MCF 10A (cell line): ENCODE data around the gene NELL1. TPM values are rescaled to one million over a fixed set of nuclear protein-coding genes. Genes with fewer than 3 reads are reported as not detected.

Source experiments
- BruUV-seq: library from RNA; stranded (reverse); fragments of 400-500 nt; replicated peaks from 2 replicates; lab custom pipeline; 2021; lab: Mats Ljungman, UMichigan
- CTCF ChIA-PET: fragments of 300-600 bp; sonication (Branson Sonifier 250); formaldehyde crosslinking; extraction: SDS; loops from one replicate; lab custom pipeline; 2021; ENCODE audit warnings: antibody characterized with exemption, inconsistent platforms; lab: Yijun Ruan, JAX
- POLR2A ChIA-PET: fragments of 300-600, 350-650 bp; sonication (Branson Sonifier 250); formaldehyde crosslinking; extraction: SDS; loops from one replicate; lab custom pipeline; 2020; ENCODE audit warnings: antibody characterized with exemption, inconsistent platforms; lab: Yijun Ruan, JAX
- DNase-seq: peaks from one replicate; pipeline ENCODE4 v3.0.0-alpha.2; 2018; ENCODE audit not compliant: unreplicated experiment
- H3K27ac Mint-ChIP-seq: one replicate; pipeline ENCODE4 v1.8.0; 2022; ENCODE audit warnings: mild to moderate bottlenecking, low read depth, mixed read lengths; ENCODE audit not compliant: unreplicated experiment
- H3K27me3 Mint-ChIP-seq: one replicate; pipeline ENCODE4 v1.8.0; 2022; ENCODE audit warnings: mixed read lengths; ENCODE audit not compliant: insufficient read depth, unreplicated experiment
- H3K36me3 Mint-ChIP-seq: one replicate; pipeline ENCODE4 v1.8.0; 2022; ENCODE audit warnings: mild to moderate bottlenecking, moderate library complexity, mixed read lengths; ENCODE audit not compliant: insufficient read depth, unreplicated experiment
- H3K4me1 Mint-ChIP-seq: one replicate; pipeline ENCODE4 v1.8.0; 2022; ENCODE audit warnings: mixed read lengths; ENCODE audit not compliant: insufficient read depth, unreplicated experiment
- H3K4me3 Mint-ChIP-seq: one replicate; pipeline ENCODE4 v1.8.0; 2022; ENCODE audit warnings: mild to moderate bottlenecking, moderate library complexity, mixed read lengths; ENCODE audit not compliant: unreplicated experiment
- H3K9me3 Mint-ChIP-seq: one replicate; pipeline ENCODE4 v1.8.0; 2022; ENCODE audit warnings: mixed read lengths; ENCODE audit not compliant: unreplicated experiment
- intact Hi-C: fragments of 100-400 bp; cut with micrococcal nuclease; formaldehyde crosslinking; loops from 2 replicates; pipeline ENCODE4 v1.14.1; 2022
- total RNA-seq: library from RNA; stranded (reverse); gene quantifications from 2 replicates; pipeline ENCODE4 v1.2.3, GENCODE V29; 2022
- TF ChIP-seq, protein P1 (sequence below): fragments of 200-600 bp; IDR thresholded peaks from one replicate; pipeline ENCODE4 v1.8.0; 2022; ENCODE audit warnings: antibody characterized with exemption, mild to moderate bottlenecking; ENCODE audit not compliant: unreplicated experiment

The NELL1 gene
- total RNA-seq, 1 experiment from 2014 or later = not detected

DNA sequence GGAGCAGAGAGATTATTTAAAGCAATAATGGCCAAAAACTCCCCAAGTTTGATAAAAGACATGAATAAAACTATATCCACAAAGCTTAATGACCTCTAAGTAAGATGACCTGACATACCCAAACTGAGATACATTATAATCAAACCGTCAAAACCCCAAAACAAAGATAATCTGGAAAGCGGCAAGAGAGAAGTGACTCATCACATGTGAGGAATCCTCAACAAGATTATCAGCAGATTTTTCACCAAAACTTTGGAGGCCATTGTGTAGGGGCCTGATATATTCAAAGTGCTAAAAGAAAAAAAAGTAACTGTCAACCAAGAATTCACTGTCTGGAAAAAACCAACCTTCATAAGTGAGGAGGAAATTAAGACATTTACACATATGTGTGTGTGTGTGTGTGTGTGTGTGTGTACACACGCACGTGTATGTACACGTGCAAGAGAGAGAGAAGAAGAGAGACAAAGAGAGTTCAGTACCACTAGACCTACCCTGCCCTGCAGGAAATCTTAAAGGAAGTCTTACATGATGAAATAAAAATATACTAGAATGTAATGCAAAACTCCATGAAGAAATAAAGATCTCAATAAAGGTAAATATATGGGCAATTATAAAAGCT, 752.4 kb downstream of the NELL1 start:
- no peak for DNase-seq
- BruUV-seq = no TSS peak
- peaks cover 63% of the 10 kb centered on the region for H3K9me3 Mint-ChIP-seq
- H3K36me3 Mint-ChIP-seq = no peaks in the 10 kb centered on the region
- H3K27ac Mint-ChIP-seq = no peak overlapping the region
- H3K4me3 Mint-ChIP-seq = no peak overlapping the region
- no peaks in the 10 kb centered on the region for H3K4me1 Mint-ChIP-seq
- intact Hi-C loops = no loop called here
- no peaks in the 10 kb centered on the region for H3K27me3 Mint-ChIP-seq
- ChIA-PET POLR2A (no interaction called here), CTCF (interaction anchor here (0.6 kb wide), 1 partner anchor 229 kb away, joined by 3 read pairs; no protein-coding TSS in a partner anchor)
- TF ChIP-seq, protein P1, sequence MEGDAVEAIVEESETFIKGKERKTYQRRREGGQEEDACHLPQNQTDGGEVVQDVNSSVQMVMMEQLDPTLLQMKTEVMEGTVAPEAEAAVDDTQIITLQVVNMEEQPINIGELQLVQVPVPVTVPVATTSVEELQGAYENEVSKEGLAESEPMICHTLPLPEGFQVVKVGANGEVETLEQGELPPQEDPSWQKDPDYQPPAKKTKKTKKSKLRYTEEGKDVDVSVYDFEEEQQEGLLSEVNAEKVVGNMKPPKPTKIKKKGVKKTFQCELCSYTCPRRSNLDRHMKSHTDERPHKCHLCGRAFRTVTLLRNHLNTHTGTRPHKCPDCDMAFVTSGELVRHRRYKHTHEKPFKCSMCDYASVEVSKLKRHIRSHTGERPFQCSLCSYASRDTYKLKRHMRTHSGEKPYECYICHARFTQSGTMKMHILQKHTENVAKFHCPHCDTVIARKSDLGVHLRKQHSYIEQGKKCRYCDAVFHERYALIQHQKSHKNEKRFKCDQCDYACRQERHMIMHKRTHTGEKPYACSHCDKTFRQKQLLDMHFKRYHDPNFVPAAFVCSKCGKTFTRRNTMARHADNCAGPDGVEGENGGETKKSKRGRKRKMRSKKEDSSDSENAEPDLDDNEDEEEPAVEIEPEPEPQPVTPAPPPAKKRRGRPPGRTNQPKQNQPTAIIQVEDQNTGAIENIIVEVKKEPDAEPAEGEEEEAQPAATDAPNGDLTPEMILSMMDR = no peak

DNA sequence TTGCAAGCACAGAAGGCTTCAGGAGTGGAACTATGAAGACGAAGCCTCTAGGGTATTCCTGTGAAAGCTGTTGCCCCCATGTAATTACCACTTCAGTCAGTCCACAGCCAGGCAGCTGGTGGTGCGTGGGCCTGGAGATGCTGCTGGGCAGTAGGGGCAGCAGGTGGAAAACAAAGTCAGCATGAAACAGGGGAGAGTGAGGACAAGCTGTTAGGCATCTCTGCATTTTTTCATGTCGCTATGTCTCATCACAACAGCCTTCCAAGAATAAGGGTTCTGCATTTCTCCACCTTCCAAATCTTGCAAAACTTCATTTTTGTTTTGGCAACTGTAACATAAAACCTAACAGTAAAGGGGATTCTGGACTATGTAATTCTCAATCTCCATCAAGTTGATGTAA, 757.5 kb downstream of the NELL1 start:
- Mint-ChIP-seq H3K27ac (no peak overlapping the region), H3K4me1 (no peaks in the 10 kb centered on the region), H3K36me3 (no peaks in the 10 kb centered on the region), H3K4me3 (no peak overlapping the region), H3K27me3 (no peaks in the 10 kb centered on the region), H3K9me3 (peaks cover 53% of the 10 kb centered on the region)
- DNase-seq = no peak
- BruUV-seq = no TSS peak
- CTCF ChIA-PET = interaction anchor here (0.7 kb wide), 1 partner anchor 9 kb away, joined by 3 read pairs; no protein-coding TSS in a partner anchor
- intact Hi-C loops = no loop called here
- POLR2A ChIA-PET = no interaction called here
- TF ChIP-seq, protein P1 = no peak

DNA sequence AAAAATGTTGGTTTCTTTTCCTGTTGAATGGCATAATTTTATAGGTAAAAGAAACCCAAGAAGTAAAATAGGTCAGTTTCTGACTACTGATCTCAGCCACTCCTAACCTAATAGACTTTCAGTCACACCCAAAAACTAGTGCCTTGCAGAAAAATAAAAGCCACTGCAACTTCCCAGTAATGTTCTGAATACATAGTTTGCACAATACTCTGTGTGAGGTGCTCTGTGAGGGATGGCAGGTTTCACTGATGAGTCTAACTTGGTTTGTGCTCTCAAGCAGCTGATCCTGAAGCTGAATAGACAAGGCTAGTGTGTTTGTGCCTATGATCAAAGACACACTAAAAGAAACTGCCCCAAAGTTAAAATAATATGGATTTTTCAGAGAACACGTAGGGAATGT, 758.3 kb downstream of the NELL1 start:
- peaks cover 57% of the 10 kb centered on the region for H3K9me3 Mint-ChIP-seq
- TF ChIP-seq, protein P1 = no peak
- CTCF ChIA-PET = interaction anchor here (0.5 kb wide), 2 partner anchors 33 to 754 kb away, joined by 3 to 6 read pairs; no protein-coding TSS in a partner anchor
- no peak overlapping the region for H3K4me3 Mint-ChIP-seq
- H3K4me1 Mint-ChIP-seq = no peaks in the 10 kb centered on the region
- BruUV-seq = no TSS peak
- no peaks in the 10 kb centered on the region for H3K36me3 Mint-ChIP-seq
- POLR2A ChIA-PET = no interaction called here
- intact Hi-C loops = no loop called here
- H3K27me3 Mint-ChIP-seq = no peaks in the 10 kb centered on the region
- no peak overlapping the region for H3K27ac Mint-ChIP-seq
- DNase-seq = no peak

DNA sequence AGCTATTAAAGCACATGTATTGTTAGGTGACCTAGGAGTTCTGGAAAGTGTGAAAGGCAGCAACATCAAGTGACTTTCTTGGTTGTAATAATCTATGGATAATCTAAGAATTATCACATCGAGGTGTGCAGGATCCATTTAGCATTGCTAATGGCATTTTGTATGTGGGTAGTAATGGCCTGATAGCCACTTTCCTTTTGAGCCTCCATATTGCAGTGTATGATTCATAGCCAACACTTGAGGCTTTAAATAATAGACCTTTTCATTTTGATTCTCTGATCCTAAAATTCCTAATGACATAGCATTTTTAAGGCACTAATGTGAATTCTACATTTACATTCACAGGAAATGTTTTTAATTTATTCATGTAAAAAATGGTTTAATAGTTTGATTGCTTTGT, 759.4 kb downstream of the NELL1 start:
- no peak for DNase-seq
- intact Hi-C loops = no loop called here
- H3K36me3 Mint-ChIP-seq = no peaks in the 10 kb centered on the region
- ChIA-PET CTCF (interaction anchor here (0.7 kb wide), 1 partner anchor 61 kb away, joined by 3 read pairs; no protein-coding TSS in a partner anchor), POLR2A (no interaction called here)
- peaks cover 57% of the 10 kb centered on the region for H3K9me3 Mint-ChIP-seq
- H3K27ac Mint-ChIP-seq = no peak overlapping the region
- H3K4me3 Mint-ChIP-seq = no peak overlapping the region
- no TSS peak for BruUV-seq
- H3K4me1 Mint-ChIP-seq = no peaks in the 10 kb centered on the region
- TF ChIP-seq, protein P1 = no peak
- H3K27me3 Mint-ChIP-seq = no peaks in the 10 kb centered on the region
